Ishikawa (cell line): ENCODE data around the gene SLC25A47.

Source experiments
- CREB1 ChIP-seq: IDR thresholded peaks from 2 replicates; pipeline ENCODE4 v1.6.1; 2012; ENCODE audit warnings: low read depth
- TAF1 ChIP-seq: IDR thresholded peaks from 2 replicates; pipeline ENCODE4 v1.6.1; 2012; ENCODE audit warnings: low read depth, mild to moderate bottlenecking
- TF ChIP-seq, protein P1 (sequence below): IDR thresholded peaks from 2 replicates; pipeline ENCODE4 v1.6.1; 2012

DNA sequence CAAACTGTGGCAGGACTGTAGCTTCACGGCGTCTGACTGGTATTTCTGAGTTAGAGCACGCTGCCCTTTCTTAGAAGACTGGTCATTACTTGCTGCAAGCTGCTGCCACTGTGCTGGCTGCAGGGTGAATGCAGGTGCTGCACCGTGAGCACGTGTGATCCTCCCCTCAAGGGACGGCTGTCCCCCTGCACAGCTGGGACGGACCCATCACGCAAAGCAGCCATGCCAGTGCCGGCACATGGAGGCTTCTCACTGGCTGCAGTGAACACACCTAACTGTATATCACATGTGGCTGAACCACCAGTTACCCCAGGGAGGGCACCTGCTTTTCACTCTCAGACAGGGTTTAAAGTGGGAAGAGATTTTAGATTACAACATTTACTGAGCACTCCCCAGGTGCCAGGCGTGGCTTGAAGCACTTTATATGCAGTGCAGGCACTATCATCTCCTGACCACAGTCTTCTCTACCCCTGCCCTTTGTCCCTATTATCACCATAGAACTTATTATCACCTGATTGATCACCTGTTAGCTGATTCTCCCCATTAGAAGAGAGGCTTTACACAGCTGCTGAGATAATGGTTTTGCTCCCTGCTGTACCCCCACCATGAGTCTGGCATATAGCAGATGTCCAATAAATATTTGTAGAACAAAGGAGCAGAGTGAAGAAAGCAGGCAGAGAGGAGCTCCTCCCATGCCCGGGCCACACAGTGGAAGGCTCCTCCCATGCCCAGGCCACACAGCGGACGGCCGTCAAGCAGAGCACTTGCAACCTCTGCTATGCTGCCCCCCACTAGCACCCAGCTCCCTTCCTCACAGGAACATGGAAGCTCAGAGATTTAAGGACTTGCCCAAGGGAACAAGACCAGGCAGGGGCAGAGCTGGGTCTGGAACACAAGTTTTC lies 25.9 kb downstream of the SLC25A47 start:
- TF ChIP-seq, protein P1, sequence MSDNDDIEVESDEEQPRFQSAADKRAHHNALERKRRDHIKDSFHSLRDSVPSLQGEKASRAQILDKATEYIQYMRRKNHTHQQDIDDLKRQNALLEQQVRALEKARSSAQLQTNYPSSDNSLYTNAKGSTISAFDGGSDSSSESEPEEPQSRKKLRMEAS = no peak
- TF ChIP-seq CREB1 (no peak), TAF1 (no peak)
